Suppressor macrophage (primary cell): ENCODE data around the gene KLK5.
"Not testable (repeated sequence)": the region's sequence is repeated elsewhere in the genome, so short reads cannot be mapped to it uniquely, and the experiment has no call there.

Experiments used
- DNase-seq, 4 experiments: peaks; one replicate each; pipeline ENCODE4 v3.0.0-alpha.2; 2020 to 2022
- total RNA-seq, 17 experiments: gene quantifications; one replicate each; lab custom pipeline; 2026; ENCODE audit warnings: mixed read lengths in 6 of 17, inconsistent platforms in 3 of 17; lab: John Stamatoyannopoulos, UW

The KLK5 gene, protein sequence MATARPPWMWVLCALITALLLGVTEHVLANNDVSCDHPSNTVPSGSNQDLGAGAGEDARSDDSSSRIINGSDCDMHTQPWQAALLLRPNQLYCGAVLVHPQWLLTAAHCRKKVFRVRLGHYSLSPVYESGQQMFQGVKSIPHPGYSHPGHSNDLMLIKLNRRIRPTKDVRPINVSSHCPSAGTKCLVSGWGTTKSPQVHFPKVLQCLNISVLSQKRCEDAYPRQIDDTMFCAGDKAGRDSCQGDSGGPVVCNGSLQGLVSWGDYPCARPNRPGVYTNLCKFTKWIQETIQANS
- 0 to 1.2 (median 0) reads per million in 17 experiments for total RNA-seq

DNA sequence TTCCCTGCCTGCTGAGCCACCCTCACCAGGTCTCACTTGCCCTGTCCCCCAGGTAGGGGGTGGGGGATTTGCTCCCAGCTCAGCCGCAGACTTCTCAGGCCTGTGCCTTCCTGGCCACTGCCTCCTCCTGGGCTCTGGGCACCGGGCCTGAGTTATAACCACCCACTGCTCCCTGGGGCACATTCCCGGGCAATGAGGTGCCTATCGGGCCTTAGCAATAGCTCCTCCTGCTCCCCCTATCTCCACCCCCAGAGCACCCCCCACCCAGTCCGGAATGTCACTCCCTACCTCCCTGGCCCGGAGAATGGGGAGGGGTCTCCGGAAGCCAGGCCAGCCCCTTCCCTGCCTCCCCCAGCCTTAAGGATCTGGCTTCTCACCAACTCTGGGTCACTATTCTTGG is at the start of gene KLK5:
Gene KLK5 (minus strand): TSS at position 129 of the 400 bp plus-strand sequence. CDS start 381 bp downstream, outside the sequence.
- no peak for DNase-seq

DNA sequence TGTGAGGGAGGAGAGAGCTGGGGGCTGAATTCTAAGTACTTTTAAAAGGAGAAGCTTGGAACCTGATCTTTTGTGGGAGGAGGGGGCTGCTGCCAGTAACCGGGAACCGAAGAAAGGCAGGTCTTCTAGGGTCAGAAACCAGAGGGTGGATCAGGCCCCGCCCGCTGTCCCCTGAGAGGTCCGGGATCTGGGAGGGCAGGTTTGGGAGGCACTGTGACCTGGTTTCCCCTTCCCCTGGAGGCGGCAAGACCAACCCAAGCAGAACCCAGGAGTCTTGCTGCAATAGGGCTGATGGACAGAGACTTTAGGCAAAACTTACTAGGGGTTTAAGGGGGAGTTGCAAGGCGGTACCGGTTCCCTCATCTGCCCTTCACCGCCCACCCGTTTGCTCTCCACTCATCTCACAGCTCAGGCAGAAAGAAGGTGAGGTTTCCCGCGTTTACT is 49.3 kb upstream of the KLK5 start:
- DNase-seq = no peak

DNA sequence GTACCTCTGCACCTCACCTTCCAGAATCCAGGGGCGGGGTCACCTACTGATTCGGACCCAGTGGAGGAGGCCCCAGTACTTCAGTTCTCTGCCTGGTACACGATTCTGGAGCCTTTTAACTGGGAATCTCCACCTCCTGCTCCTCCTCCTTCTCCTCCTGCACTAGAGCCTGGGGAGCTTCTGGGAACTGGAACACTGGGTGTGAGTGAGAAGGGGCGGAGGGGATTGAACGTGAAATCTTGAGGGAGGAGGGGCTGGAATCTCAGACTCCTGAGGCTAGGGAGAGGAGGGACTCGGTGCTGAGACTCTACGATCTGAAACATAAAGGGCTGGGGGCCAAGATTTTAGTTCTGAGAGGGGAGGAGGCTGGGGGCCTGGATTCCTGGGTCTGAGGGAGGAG is 48.7 kb upstream of the KLK5 start, which contains the start of gene KLK8:
Gene KLK8 (minus strand): TSS at position 90 of the 400 bp plus-strand sequence. CDS start 437 bp downstream, outside the sequence.
- DNase-seq = no peak

DNA sequence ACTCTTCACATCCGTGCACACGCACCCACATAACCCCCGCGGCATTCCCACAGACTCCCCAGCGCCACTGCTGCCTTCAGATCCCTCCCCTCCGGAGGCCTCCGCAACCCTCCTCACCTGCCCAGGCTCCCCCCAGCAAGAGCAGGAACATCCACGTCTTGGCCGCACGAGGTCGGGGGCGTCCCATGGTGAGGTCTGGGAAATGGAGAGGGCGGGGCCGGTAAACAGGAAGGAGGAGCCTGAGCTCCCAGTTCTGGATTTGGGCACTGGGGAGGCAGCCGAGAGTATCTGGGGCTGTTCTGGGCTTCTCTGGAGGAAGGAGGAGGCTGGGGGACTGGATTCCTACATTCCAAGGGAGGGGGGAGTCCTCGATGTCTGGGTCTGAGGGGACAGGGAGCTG is 48.1 kb upstream of the KLK5 start:
- no peak for DNase-seq

DNA sequence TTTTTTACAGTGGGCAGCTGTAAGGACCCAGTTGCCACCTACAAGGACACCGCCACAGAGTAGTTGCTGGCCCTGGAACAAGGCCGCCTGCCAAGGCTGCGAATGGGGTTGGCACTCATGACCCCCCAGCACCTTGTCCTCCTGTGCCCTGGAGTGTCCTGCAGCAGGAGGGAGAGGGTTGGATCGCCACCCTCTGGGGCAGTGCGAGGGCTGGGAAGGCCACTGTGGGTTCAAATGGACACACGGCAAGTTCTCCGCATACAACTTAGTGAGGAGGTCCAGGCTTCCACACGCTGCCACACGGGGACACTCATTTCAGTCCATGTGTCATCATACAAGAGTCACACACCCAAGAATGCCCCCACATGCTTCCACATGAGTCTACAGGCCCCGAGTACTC is 47.6 kb upstream of the KLK5 start:
- no peak for DNase-seq

DNA sequence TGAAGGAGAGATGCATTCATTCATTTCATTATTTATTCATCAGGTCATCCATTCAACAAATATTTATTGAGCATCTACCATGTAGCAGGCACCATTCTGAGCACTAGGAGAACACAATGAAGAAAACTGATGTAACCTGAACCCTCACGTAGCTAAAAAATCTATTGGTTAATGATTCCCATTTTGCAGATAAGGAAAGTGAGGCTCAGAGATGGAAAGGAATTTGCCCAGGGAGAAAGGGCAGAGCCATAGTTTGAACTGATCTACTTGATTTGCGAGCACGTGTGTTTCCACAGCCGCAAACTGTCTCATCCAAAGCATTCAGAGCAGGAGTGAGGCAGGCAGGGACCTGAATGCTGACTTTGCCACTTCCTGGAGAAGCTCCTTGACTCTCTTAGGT is 45.8 kb upstream of the KLK5 start:
- no peak for DNase-seq

DNA sequence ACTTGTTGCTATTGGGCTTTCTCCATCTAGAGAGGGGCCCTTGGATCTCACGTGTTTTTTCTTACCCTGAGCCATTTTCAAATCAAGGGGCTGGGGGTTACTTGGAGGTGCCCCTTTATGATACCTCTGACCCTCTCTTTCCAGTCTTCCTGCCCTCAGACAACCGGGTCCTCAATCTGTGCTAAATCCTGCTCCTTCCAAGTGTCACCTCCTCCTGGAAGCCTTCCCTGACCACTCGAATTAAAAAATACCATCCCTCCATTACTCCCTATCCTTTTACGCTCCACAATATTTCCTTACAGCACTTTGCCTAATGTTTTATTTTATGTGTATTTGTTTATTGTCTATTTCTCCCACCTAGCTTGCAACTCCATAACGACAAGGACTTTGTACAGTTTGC is 45.2 kb upstream of the KLK5 start:
- DNase-seq = no peak

DNA sequence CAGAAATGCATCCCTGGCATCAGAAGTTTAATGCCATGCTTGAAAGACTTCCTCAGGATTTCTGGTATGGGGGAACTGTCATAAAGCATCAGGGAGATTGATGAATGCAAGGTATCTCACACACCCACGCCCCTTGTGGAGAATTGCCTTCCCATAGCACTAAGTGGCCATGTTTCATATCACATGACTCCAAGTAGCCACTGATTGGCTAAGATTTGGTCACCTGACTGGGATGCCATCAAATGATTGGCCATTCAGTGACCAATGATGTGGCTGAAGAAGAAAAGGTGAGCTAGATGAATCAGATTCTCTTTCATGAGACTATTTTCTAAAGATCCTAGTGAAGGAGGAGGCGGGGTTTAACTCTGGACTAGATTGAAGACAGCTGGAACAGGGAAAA is 41.3 kb upstream of the KLK5 start:
- DNase-seq = no peak

DNA sequence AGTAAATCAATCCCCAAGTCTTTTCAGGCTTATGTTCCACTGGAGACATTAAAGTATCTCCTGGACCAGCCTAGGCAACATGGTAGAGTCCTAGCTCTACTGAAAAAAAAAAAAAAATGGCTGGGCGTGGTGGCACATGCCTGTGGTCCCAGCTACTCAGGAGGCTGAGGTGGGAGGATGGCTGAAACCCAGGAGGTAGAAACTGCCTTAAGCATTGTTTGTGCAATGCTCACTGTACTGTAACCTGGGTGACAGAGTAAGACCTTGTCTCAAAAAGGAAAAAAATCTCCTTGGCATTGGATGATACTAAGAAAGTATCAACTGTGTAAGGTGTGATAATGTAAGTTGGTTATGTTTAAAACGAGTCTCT is 39.8 kb upstream of the KLK5 start:
- DNase-seq = no peak

DNA sequence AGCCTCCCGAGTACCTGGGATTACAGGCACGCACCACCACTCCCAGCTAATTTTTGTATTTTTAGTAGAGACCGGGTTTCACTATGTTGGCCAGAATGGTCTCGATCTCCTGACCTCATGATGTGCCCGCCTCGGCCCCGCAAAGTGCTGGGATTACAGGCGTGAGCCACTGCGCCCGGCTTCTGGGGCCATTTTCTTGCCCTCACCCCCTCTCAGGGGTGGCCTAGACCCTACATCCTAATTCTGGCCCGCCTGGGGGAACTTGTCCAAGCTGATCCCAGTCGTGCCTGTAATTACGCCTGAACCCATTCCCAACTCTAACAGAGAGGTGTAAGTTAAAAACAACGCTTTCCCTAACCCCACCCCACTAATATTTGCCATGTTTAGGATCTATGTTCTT is 31.6 kb upstream of the KLK5 start:
- DNase-seq = not testable (repeated sequence)

DNA sequence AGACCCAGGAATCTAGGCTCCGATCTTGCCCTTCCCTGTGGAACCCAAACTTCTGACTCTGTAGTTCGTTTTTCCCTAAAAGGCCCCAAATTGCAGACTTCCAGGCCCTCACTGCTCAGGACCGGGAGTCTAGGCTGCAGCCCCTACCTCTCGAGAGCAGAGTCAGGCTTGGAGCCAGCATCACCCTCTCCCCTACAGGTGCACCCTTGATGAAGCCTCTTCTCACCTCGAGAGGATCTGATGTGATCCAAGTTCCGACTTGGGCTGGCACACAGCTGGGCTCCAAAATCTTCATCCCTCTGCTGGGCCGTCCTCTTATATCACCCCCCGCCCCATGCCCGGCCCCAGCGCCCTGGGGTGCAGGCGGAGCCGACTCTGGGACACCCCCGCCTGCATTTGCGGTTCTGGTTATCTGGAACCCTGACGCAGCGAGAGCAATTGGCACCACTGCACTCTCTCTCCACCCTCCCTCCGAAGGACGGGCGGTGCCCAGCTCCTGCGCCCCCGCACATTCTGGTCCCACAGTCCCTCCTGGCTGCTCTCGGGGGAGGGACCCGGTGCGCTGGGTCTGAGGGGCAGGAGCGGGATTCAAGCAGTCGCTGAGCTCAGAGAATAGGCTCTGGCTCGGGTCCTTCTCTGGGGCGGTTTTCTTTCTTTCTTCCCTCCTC is 30.9 kb upstream of the KLK5 start, which contains the start of gene KLK7:
Gene KLK7 (minus strand): TSS at position 293 of the 668 bp plus-strand sequence. CDS start 1,518 bp downstream, outside the sequence.
- no peak for DNase-seq

DNA sequence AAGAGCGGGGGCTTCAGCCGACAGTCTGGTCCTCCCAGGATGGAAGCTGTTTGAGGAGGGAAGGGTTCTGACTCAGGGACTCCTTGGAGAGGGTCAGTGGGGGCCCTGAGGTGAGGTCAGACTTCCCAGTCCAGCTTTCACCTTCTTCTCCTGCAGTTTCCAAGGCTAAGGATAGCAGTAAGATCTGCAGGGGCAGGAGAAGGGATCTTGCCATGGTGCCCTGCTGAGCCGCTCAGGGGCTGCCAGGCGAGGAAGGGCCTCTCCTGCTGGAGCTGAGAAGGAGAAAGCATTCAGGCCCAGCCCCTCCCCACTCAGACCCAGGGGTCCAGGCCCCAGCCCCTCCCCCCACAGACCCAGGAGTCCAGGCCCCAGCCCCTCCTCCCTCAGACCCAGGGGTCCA is 29.3 kb upstream of the KLK5 start:
- DNase-seq = no peak

DNA sequence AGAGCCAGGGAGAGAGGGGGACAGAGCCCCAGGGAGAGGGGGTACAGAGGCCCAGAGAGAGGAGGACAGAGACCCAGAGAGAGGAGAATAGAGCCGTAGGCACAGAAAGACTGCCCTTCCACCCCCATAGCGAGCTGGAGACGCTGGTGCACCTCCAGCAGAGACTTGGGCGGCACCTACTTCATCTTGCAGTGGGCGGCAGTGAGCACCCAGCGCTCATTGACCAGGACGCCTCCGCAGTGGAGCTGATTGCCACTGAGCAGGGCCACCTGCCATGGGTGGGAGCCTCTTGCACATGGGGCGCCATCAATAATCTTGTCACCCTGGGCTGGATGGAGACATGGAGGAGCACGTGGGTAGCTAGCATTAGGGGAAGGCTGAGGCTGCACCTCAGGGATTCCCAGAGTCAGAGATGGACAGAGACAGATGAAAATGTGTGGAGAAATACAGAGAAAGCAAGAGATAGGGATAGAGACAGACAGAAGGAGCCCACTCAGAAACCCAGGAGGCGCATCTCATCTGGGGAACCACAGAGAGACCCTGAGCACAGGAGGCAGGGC is 28.8 kb upstream of the KLK5 start:
- DNase-seq = no peak

DNA sequence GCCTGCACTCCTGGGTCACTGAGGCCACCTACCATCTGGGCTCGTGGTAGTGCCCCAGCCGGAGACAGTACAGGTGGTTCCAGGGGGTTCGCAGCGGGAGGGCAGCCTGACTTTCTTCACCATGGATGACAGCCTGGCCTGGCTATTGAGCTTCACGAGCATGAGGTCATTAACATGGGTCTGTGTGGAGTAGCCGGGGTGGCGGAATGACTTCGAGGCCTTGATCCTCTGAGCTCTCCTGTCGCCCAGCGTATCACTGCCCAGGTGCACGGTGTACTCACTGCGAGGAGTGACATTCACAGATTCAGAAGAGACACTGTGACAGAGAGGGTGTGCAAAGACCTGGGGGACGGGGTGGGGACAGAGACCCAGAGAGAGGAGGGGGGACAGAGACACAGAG is 27.4 kb upstream of the KLK5 start:
- DNase-seq = no peak

DNA sequence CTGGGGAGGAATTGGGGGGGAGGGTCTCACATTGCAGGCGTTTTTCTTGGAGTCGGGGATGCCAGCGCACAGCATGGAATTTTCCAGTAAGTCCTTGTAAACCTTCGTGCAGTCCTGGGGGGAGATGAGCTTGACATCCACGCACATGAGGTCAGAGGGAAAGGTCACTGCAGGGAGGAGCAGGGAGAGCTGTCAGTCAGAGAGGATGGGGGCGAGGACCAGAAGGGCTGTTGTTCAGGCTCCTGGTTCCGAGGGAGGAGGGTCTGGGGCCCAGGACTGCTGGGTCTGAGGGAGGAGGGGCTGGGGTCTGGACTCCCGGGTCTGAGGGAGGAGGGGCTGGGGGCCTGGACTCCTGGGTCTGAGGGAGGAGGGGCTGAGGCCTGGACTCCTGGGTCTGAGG is 26.9 kb upstream of the KLK5 start:
- DNase-seq = no peak

DNA sequence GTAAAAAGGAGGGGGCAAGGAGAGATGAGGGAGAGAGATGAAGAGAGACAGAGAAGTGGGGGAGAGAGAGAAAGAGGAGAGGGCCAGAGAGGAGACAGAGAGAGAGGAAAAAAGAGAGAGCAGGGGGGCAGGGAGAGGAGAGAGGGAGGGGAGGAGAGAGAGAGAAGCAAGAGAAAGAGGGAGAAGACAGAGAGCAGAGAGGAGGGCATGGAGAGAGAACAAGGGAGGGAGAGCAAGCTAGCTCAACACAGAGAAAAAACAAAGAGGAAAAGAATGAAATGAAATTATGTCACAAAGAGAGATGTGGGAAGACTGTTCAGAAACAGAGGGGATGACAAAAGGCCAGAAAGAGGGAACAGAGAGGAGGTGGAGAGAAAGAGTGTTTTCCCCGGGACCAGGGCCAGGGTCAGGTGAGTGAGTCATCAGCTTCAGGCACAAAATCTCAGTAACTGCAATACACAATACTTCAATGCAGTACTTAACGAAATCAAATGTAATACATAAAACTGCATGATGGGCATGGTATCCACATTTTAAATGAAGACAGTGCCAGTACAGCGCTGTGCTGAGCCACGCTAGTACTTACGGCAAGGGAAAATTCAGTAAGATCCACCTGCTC is 26.0 kb upstream of the KLK5 start:
- DNase-seq = no peak

DNA sequence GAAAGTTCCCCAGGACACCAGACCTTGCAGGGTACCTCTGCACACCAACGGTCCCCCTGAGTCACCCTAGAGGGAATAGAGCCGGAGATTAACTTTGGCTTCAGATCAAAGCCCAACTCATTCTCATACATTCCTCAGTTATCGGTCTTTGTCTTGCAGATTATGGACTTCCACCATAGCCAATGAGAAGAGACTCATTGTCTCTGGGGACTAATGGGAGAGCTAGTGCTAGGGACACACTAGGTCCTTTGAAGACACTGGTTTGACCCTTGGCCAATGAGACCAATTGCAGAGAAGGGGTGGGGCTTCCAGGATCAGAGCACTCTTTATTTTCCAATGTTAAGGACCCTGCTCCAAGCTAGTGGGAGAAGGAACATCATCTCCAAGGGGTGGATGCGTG is 24.8 kb upstream of the KLK5 start:
- no peak for DNase-seq

DNA sequence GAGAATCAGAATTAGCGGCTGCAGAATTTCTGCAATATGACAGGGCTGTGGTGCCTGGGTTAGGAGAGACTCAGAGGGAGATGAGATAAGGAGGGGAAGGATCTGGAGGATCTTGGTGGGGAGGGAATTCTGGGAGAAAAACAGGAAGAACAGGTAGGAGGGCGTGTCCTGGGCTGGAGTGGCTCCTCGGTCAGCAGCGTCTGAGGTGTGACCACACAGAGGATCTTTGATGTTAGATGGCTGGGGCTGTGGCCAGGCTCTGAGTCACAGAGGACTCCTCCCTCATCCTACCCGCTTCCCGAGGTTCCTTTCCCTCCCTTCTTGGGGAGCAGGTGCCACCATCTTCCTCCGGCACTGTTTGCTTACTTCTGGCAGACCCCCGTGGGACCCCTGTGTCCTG is 22.9 kb upstream of the KLK5 start:
- DNase-seq = no peak

DNA sequence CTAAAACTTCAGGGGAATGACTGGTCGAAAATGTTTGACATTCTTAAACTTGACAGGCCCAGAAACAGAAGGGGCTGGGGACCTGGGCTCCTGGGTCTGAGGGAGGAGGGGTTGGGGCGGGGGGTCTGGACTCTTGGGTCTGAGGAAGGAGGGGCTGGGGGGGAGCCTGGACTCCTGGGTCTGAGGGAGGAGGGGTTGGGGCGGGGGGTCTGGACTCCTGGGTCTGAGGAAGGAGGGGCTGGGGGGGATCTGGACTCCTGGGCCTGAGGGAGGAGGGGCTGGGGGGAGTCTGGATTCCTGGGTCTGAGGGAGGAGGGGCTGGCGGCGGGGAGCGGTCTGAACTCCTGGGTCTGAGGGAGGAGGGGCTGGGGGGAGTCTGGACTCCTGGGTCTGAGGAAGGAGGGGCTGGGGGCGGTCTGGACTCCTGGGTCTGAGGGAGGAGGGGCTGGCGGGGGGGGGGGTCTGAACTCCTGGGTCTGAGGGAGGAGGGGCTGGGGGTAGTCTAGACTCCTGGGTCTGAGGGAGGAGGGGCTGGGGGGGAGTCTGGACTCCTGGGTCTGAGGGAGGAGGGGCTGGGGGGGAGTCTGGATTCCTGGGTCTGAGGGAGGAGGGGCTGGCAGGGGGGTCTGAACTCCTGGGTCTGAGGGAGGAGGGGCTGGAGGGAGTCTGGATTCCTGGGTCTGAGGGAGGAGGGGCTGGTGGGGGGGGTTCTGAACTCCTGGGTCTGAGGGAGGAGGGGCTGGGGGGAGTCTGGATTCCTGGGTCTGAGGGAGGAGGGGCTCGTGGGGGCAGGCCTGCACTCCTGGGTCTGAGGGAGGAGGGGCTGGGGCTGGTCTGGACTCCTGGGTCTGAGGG is 22.1 kb upstream of the KLK5 start:
- no peak for DNase-seq

DNA sequence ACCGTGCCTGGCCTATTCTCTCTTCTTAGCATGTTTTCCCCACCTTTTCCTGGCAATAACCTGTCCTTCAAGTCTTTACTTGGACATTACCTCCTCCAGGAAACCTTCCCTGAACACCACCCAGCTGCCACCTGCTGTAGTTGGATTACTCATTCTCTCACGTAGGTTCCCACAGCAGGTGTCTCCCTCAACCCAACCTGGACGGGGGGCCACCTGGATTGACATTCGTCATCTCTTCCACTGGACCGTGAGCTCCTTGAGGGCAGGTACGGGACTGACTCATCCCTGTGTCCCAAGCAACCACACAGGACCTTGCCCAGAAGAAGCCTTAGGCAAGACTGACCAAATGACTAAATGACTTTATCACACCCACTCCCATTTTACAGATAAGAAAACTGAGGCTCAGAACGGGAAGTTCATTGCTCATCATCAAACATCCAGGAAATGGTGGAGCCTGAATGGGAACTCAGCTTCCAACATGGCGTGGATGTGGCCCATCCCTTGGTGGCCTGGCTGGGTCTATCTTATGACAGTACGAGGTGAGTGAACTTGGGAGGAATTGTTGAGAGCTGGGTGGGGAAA is 20.0 kb upstream of the KLK5 start:
- DNase-seq = no peak

DNA sequence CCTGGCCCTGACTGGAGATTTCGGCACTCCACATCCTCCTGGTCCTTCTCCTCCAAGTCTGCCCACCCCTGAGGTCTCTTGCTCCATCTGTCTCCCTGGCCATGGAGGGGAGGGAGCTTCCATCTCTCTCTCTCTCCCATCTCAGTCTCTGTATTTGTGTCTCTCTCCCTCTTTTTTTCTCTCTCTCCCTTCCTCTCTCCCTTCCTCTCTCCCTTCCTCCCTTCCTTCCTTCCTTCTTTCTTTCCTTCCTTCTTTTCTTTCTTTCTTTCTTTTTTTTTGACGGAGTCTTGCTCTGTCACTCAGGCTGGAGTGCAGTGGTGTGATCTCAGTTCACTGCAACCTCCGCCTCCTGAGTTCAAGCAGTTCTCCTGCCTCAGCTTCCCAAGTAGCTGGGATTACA is 17.0 kb upstream of the KLK5 start:
- not testable (repeated sequence) for DNase-seq

DNA sequence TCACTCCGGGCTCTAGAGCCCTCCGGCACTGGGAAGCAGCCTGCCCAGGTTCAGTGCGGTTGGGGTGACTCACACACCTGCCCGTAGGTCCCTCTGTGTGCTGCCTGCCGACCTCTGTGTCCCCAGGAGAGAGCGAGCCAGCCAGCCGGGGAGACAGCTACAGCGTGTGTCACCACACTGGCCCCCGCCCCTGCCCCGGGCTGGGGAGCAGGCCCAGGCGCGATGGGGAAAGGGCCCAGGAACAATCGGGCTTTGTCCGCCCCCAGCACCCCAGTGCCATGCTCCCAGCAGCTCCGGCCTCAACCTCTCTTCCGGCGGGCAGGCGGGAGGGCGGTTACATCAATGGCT is 16.5 kb upstream of the KLK5 start, which contains the start of gene KLK6:
Gene KLK6 (minus strand): TSS at position 179 of the 348 bp plus-strand sequence. CDS start 1,487 bp downstream, outside the sequence.
- no peak for DNase-seq
